H54 (cell line): Measurements from ENCODE around the gene RCAN2.

Experiments
- DNase-seq: peaks from one replicate; pipeline ENCODE4 v3.0.0; 2011; ENCODE audit warnings: low spot score, mixed read lengths; ENCODE audit not compliant: insufficient read length
- FAIRE-seq: peaks from 3 replicates; lab custom pipeline; 2011; peaks lifted over from hg19 to GRCh38; lab: Jason Lieb, UNC
- POLR2A ChIP-seq: IDR thresholded peaks from 2 replicates; pipeline ENCODE4 v1.6.1; 2011; ENCODE audit warnings: low read depth, mild to moderate bottlenecking, low read length

RCAN2 gene

GRCh38 chr6:46279874-46280273, 211.4 kb downstream of the RCAN2 start:
- DNase-seq = no peak
- no peak for TF ChIP-seq POLR2A
- no peak for FAIRE-seq

- FAIRE-seq = no peak
These were observed 214.6 kb downstream of the RCAN2 start for GRCh38 chr6:46276576-46277142.

GRCh38 chr6:46274502-46274901, 216.7 kb downstream of the RCAN2 start:
- no peak for FAIRE-seq
- no peak for DNase-seq
- TF ChIP-seq POLR2A = no peak

More at GRCh38 chr6:46276576-46277142, 214.6 kb downstream of the RCAN2 start:
- no peak for DNase-seq
- no peak for TF ChIP-seq POLR2A

GRCh38 chr6:46273911-46274310, 217.3 kb downstream of the RCAN2 start:
- no peak for FAIRE-seq
- DNase-seq = no peak
- TF ChIP-seq POLR2A = no peak

GRCh38 chr6:46271728-46272127, 219.5 kb downstream of the RCAN2 start:
- FAIRE-seq = no peak
- DNase-seq = no peak
- TF ChIP-seq POLR2A = no peak

GRCh38 chr6:46271107-46271506, 220.1 kb downstream of the RCAN2 start:
- FAIRE-seq (no peak), DNase-seq (no peak)
- TF ChIP-seq POLR2A = no peak

- TF ChIP-seq POLR2A = no peak
- FAIRE-seq = no peak
- DNase-seq = no peak
These were observed 220.9 kb downstream of the RCAN2 start for GRCh38 chr6:46270336-46270735.

- FAIRE-seq (no peak), DNase-seq (no peak)
- TF ChIP-seq POLR2A = no peak
These were observed 221.6 kb downstream of the RCAN2 start for GRCh38 chr6:46269447-46270229.

GRCh38 chr6:46267515-46267914, 223.7 kb downstream of the RCAN2 start:
- FAIRE-seq (no peak), DNase-seq (no peak)
- no peak for TF ChIP-seq POLR2A

- no peak for FAIRE-seq
- no peak for DNase-seq
- no peak for TF ChIP-seq POLR2A
These were observed 225.9 kb downstream of the RCAN2 start for GRCh38 chr6:46265373-46265772.

GRCh38 chr6:46263707-46264086, 227.6 kb downstream of the RCAN2 start:
- no peak for DNase-seq
- no peak for FAIRE-seq
- TF ChIP-seq POLR2A = no peak

- FAIRE-seq = no peak
- no peak for TF ChIP-seq POLR2A
These were observed 228.1 kb downstream of the RCAN2 start for GRCh38 chr6:46262928-46263706.

GRCh38 chr6:46258249-46258648, 233.0 kb downstream of the RCAN2 start:
- FAIRE-seq = no peak
- no peak for TF ChIP-seq POLR2A
- DNase-seq = no peak

More at GRCh38 chr6:46262928-46263706, 228.1 kb downstream of the RCAN2 start:
- no peak for DNase-seq

- FAIRE-seq (no peak), DNase-seq (no peak)
- TF ChIP-seq POLR2A = no peak
These were observed 235.7 kb downstream of the RCAN2 start for GRCh38 chr6:46255528-46255927.
